H1 (cell line): ENCODE results near the gene A3GALT2. TPM values are rescaled to one million over a fixed set of nuclear protein-coding genes. Genes with fewer than 3 reads are reported as not detected.

Experiments
- CTCF ChIA-PET: fragments of 300-600 bp; sonication (Branson Sonifier 250); formaldehyde crosslinking; loops from one replicate; lab custom pipeline; 2021; ENCODE audit not compliant: partially characterized antibody; lab: Charles Lee
- POLR2A ChIA-PET: fragments of 300-600 bp; sonication (Branson Sonifier 250); formaldehyde crosslinking; loops from one replicate; lab custom pipeline; 2021; ENCODE audit warnings: inconsistent platforms; ENCODE audit not compliant: partially characterized antibody; lab: Charles Lee
- DNase-seq, 2 experiments: peaks; one replicate each; pipeline versions ENCODE4 v3.0.0 to v3.0.0-alpha.2; 2010 to 2022; ENCODE audit warnings: low spot score in 2 of 2, low read depth in 1 of 2, mixed read lengths in 1 of 2
- FAIRE-seq: peaks from 2 replicates; lab custom pipeline; 2011; peaks lifted over from hg19 to GRCh38; lab: Jason Lieb, UNC
- H2AFZ ChIP-seq: 2 replicates; pipeline ENCODE4 v1.8.1; 2012; ENCODE audit warnings: low read length, inconsistent platforms
- H2AK5ac ChIP-seq: 2 replicates; pipeline ENCODE4 v1.6.1; 2013; ENCODE audit warnings: low read depth, low read length
- H2BK120ac ChIP-seq: replicated peaks from 2 replicates; pipeline ENCODE3; 2013; ENCODE audit warnings: low read depth, low read length, inconsistent platforms
- H2BK12ac ChIP-seq: 2 replicates; pipeline ENCODE4 v1.6.1; 2013; ENCODE audit warnings: low read depth, low read length
- H2BK15ac ChIP-seq: 2 replicates; pipeline ENCODE4 v1.6.1; 2013; ENCODE audit warnings: low read length
- H2BK20ac ChIP-seq: 2 replicates; pipeline ENCODE4 v1.6.1; 2013; ENCODE audit warnings: low read length
- H2BK5ac ChIP-seq: 2 replicates; pipeline ENCODE4 v1.6.1; 2013; ENCODE audit warnings: low read depth, low read length
- H3K14ac ChIP-seq: 2 replicates; pipeline ENCODE4 v1.6.1; 2013; ENCODE audit warnings: inconsistent platforms; ENCODE audit not compliant: insufficient read length
- H3K18ac ChIP-seq: 2 replicates; pipeline ENCODE4 v1.6.1; 2013; ENCODE audit warnings: low read length; ENCODE audit errors: extremely low read depth
- H3K23ac ChIP-seq: 2 replicates; pipeline ENCODE4 v1.6.1; 2013; ENCODE audit warnings: inconsistent platforms; ENCODE audit not compliant: insufficient read length
- H3K23me2 ChIP-seq: 2 replicates; pipeline ENCODE4 v1.6.1; 2013; ENCODE audit warnings: low read depth, low read length
- H3K27ac ChIP-seq: 2 replicates; pipeline ENCODE4 v1.6.1; 2011; ENCODE audit warnings: low read depth, low read length, inconsistent platforms
- H3K27me3 ChIP-seq, 4 experiments: replicated peaks in 1 of 4; 1 replicate in 1 of 4; 2 replicates in 3 of 4; pipeline versions ENCODE4 v1.6.1 to v1.8.1; 2011 to 2013; ENCODE audit warnings: low read length in 3 of 4, mild to moderate bottlenecking in 3 of 4, inconsistent platforms in 2 of 4, mixed read lengths in 2 of 4, moderate library complexity in 1 of 4; ENCODE audit not compliant: control insufficient read depth in 3 of 4, insufficient read depth in 3 of 4; ENCODE audit errors: extremely low read depth in 1 of 4
- H3K36me3 ChIP-seq, 4 experiments: 2 replicates each; pipeline versions ENCODE4 v1.6.1 to v1.8.1; 2011 to 2013; ENCODE audit warnings: mild to moderate bottlenecking in 4 of 4, low read length in 3 of 4, moderate library complexity in 2 of 4, control low read depth in 1 of 4, inconsistent platforms in 1 of 4; ENCODE audit not compliant: insufficient read depth in 4 of 4, control insufficient read depth in 2 of 4
- H3K4ac ChIP-seq: replicated peaks from 2 replicates; pipeline ENCODE3; 2013; ENCODE audit warnings: low read length, low read depth, mixed read lengths, inconsistent platforms; ENCODE audit not compliant: insufficient read length
- H3K4me1 ChIP-seq, 4 experiments: replicated peaks in 1 of 4; 1 replicate in 1 of 4; 2 replicates in 3 of 4; pipeline versions ENCODE4 v1.6.1 to v1.8.1; 2011 to 2013; ENCODE audit warnings: low read length in 3 of 4, inconsistent platforms in 2 of 4, mixed read lengths in 1 of 4; ENCODE audit not compliant: insufficient read depth in 4 of 4, control insufficient read depth in 3 of 4
- H3K4me2 ChIP-seq, 2 experiments: 2 replicates each; pipeline versions ENCODE4 v1.6.1 to v1.8.1; 2011 to 2013; ENCODE audit warnings: low read depth in 2 of 2, low read length in 2 of 2, control low read depth in 1 of 2, inconsistent platforms in 1 of 2, mild to moderate bottlenecking in 1 of 2; ENCODE audit not compliant: insufficient read depth in 1 of 2
- H3K4me3 ChIP-seq, 4 experiments: fragments of 200-600, 300-600 bp in 1 of 4; sonication (generic), shearing (Covaris generic), sonication (Bioruptor Twin) in 1 of 4; 2 replicates each; pipeline versions ENCODE4 v1.5.1 to v1.8.1; 2011 to 2016; ENCODE audit warnings: low read length in 4 of 4, low read depth in 3 of 4, control low read depth in 2 of 4, inconsistent platforms in 2 of 4, mild to moderate bottlenecking in 2 of 4, mixed read lengths in 1 of 4, moderate library complexity in 1 of 4; ENCODE audit not compliant: insufficient read depth in 2 of 4; ENCODE audit errors: extremely low read depth in 1 of 4
- H3K56ac ChIP-seq: replicated peaks from 2 replicates; pipeline ENCODE3; 2013; ENCODE audit warnings: low read depth, mild to moderate bottlenecking, mixed read lengths, low read length, inconsistent platforms; ENCODE audit not compliant: insufficient read length
- H3K79me1 ChIP-seq: 2 replicates; pipeline ENCODE4 v1.6.1; 2013; ENCODE audit warnings: low read depth, low read length, control low read depth
- H3K79me2 ChIP-seq, 2 experiments: 2 replicates each; pipeline versions ENCODE4 v1.6.1 to v1.8.1; 2012 to 2013; ENCODE audit warnings: low read length in 2 of 2, mild to moderate bottlenecking in 2 of 2, inconsistent platforms in 1 of 2; ENCODE audit not compliant: insufficient read depth in 2 of 2, control insufficient read depth in 1 of 2
- H3K9ac ChIP-seq, 4 experiments: replicated peaks in 1 of 4; 1 replicate in 1 of 4; 2 replicates in 3 of 4; pipeline versions ENCODE4 v1.6.1 to v1.8.1; 2011 to 2013; ENCODE audit warnings: low read depth in 3 of 4, low read length in 3 of 4, control low read depth in 2 of 4, mild to moderate bottlenecking in 2 of 4, moderate library complexity in 2 of 4, inconsistent platforms in 1 of 4; ENCODE audit errors: extremely low read depth in 1 of 4
- H3K9me3 ChIP-seq, 2 experiments: 2 replicates each; pipeline versions ENCODE4 v1.6.1 to v1.8.1; 2012 to 2013; ENCODE audit warnings: mild to moderate bottlenecking in 2 of 2, moderate library complexity in 2 of 2, control low read depth in 1 of 2, inconsistent platforms in 1 of 2, low read depth in 1 of 2, low read length in 1 of 2, mixed read lengths in 1 of 2; ENCODE audit not compliant: insufficient read depth in 2 of 2
- H4K20me1 ChIP-seq, 2 experiments: replicated peaks in 1 of 2; 2 replicates each; pipeline versions ENCODE3 to v1.8.1; 2011 to 2013; ENCODE audit warnings: inconsistent platforms in 2 of 2, low read length in 2 of 2, mild to moderate bottlenecking in 1 of 2; ENCODE audit not compliant: insufficient read depth in 2 of 2, control insufficient read depth in 1 of 2
- H4K5ac ChIP-seq: 2 replicates; pipeline ENCODE4 v1.6.1; 2013; ENCODE audit warnings: low read length, low read depth, mixed read lengths, inconsistent platforms; ENCODE audit not compliant: insufficient read length
- H4K8ac ChIP-seq: 2 replicates; pipeline ENCODE4 v1.8.0; 2013; ENCODE audit warnings: mild to moderate bottlenecking, moderate library complexity, low read length, inconsistent platforms; ENCODE audit not compliant: insufficient read depth; ENCODE audit errors: extremely low read depth
- H4K91ac ChIP-seq: replicated peaks from 2 replicates; pipeline ENCODE3; 2013; ENCODE audit warnings: low read length, mixed read lengths, inconsistent platforms; ENCODE audit not compliant: insufficient read length
- CTBP2 ChIP-seq: IDR thresholded peaks from 2 replicates; pipeline ENCODE4 v1.7.0; 2011; ENCODE audit warnings: borderline replicate concordance, mild to moderate bottlenecking, moderate library complexity, mixed read lengths, low read length; ENCODE audit not compliant: insufficient read depth, insufficient read length
- JUN ChIP-seq: IDR thresholded peaks from 2 replicates; pipeline ENCODE4 v1.6.1; 2011; ENCODE audit warnings: low read depth, mild to moderate bottlenecking, improper control_type of control experiment, low read length
- SAP30 ChIP-seq: fragments of 300-600 bp; sonication (generic); IDR thresholded peaks from 2 replicates; pipeline ENCODE4 v1.7.1; 2012; ENCODE audit warnings: low read length, moderate library complexity, mild to moderate bottlenecking, inconsistent platforms; ENCODE audit not compliant: insufficient read depth, insufficient replicate concordance
- SIX5 ChIP-seq: IDR thresholded peaks from 2 replicates; pipeline ENCODE4 v1.6.1; 2011; ENCODE audit warnings: mild to moderate bottlenecking, low read depth, low read length
- SP4 ChIP-seq: IDR thresholded peaks from 2 replicates; pipeline ENCODE4 v1.6.1; 2012; ENCODE audit warnings: low read length, inconsistent platforms
- YY1 ChIP-seq: IDR thresholded peaks from 2 replicates; pipeline ENCODE4 v1.6.1; 2011; ENCODE audit warnings: low read depth, mild to moderate bottlenecking, low read length
- WGBS, 2 experiments: shearing (Covaris generic) in 1 of 2; methylation state at CpG; one replicate each; pipeline versions ENCODE4 v1.1.6 to v1.1.7; 2013 to 2015; ENCODE audit warnings: low lambda C conversion rate in 2 of 2, mixed read lengths in 2 of 2, inconsistent platforms in 1 of 2, low coverage in 1 of 2, missing lambda C conversion rate in 1 of 2; ENCODE audit not compliant: insufficient replicate concordance in 2 of 2, insufficient coverage in 1 of 2, insufficient read length in 1 of 2; ENCODE audit errors: extremely low coverage in 1 of 2, missing lambda C conversion rate in 1 of 2; 5-methylcytosine and 5-hydroxymethylcytosine counted together
- polyA plus RNA-seq, 7 experiments: library from polyadenylated mRNA; depleted of rRNA in 3 of 7; stranded (reverse) in 5 of 7; unstranded in 2 of 7; fragments of >200 nt in 5 of 7; fragments of 200-250 nt in 2 of 7; gene quantifications; 1 replicate in 5 of 7; 2 replicates in 1 of 7; 4 replicates in 1 of 7; pipeline versions ENCODE4 v1.2.1 to v1.2.3, GENCODE V29; 2011 to 2013; ENCODE audit warnings: missing spikeins in 2 of 7, mixed read lengths in 2 of 7
- total RNA-seq: library from RNA; stranded (reverse); fragmentation: NEBNext Ultra II Directional; extraction: Animal tissue kit (Norgen Biotek cat#: 25700); gene quantifications from 2 replicates; pipeline ENCODE4 v1.2.1, GENCODE V29; 2021
- TF ChIP-seq, protein P1 (sequence below): IDR thresholded peaks from 2 replicates; pipeline ENCODE4 v1.6.1; 2012; ENCODE audit warnings: inconsistent platforms
- TF ChIP-seq, protein P2 (sequence below): IDR thresholded peaks from 2 replicates; pipeline ENCODE4 v1.6.1; 2011; ENCODE audit warnings: low read depth, mild to moderate bottlenecking, low read length; ENCODE audit not compliant: insufficient read depth

Gene A3GALT2
- total and polyA plus RNA-seq, 2 of the 8 experiments (the other 6 are each of a cell fraction or from before 2014, with no cell fraction given) = not detected

DNA sequence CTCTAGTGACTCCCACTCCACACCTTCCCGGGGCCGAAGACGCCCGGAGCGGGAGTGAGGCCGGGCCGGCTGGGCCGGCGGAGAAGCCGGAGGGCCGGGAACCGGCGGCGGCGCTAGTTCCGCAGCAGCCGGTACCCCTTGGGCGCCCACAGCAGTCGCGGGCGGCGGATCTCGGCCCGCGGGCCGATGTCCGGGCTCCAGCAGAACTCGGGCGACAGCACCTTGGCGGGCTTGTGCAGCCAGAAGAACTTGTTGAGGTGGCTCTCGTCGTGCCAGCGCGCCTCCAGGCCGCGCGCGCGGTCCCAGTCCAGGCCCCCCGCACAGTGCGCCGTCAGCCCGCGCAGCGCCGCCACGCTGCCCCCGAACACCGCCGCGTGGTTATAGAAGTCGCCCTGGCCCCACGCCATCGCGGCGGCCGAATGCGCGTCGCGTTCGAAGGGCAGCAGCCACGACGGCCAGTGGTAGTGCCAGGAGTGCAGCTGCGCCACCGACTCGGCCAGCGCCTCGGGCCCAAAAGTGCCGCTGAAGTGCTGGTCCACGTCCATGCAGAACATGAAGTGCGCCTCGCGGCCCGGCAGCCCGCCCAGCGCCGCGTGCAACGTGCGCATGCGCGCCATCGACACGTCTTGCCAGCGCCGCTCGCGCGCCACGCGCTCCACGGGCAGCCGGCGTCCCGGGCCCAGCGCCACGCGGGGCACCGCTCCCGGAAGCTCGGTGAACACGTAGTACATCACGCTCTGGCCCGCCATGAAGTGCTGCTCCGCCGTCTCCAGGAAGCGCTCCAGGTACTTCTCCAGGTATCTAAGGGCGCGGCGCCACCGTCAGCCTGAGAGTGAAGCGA, 14.0 kb downstream of the A3GALT2 start:
- no peak overlapping the region for H3K9ac ChIP-seq
- H3K79me2 ChIP-seq = no peaks in the 10 kb centered on the region
- no peak for TF ChIP-seq JUN
- no peak for TF ChIP-seq CTBP2
- TF ChIP-seq SAP30 = no peak
- TF ChIP-seq, protein P1, sequence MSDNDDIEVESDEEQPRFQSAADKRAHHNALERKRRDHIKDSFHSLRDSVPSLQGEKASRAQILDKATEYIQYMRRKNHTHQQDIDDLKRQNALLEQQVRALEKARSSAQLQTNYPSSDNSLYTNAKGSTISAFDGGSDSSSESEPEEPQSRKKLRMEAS = peak; percentile 94
- no peak for TF ChIP-seq SIX5
- TF ChIP-seq SP4 = no peak
- TF ChIP-seq, protein P2, sequence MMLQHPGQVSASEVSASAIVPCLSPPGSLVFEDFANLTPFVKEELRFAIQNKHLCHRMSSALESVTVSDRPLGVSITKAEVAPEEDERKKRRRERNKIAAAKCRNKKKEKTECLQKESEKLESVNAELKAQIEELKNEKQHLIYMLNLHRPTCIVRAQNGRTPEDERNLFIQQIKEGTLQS = no peak
- TF ChIP-seq YY1 = no peak

More for the DNA sequence above, 14.0 kb downstream of the A3GALT2 start:
- Histone ChIP-seq H3K14ac (no peak overlapping the region), H3K4me2 (peak overlapping the region; percentile 58 to 65), H3K4me1 (peaks cover 0 to 9% (median 3%) of the 10 kb centered on the region in 4 experiments; a peak in 5 of 7 replicates), H2AFZ (peak overlapping the region; percentile 81; the same call in 1 of the 2 replicates), H2BK5ac (no peak overlapping the region; the same call in 1 of the 2 replicates), H3K23me2 (peaks cover 7% of the 10 kb centered on the region; the same call in 1 of the 2 replicates), H3K9me3 (peaks cover 2 to 14% of the 10 kb centered on the region in 2 experiments; a peak in 1 of 4 replicates), H3K4ac (no peak overlapping the region), H3K36me3 (peaks cover 0 to 4% (median 0%) of the 10 kb centered on the region in 4 experiments; a peak in 2 of 8 replicates), H3K23ac (no peak overlapping the region), H3K4me3 (peak overlapping the region; percentile 7 to 55 (median 18); a peak in 6 of 8 replicates), H2BK12ac (peak overlapping the region; percentile 87; the same call in 1 of the 2 replicates), H3K56ac (no peak overlapping the region), H4K5ac (no peak overlapping the region), H3K18ac (no peak overlapping the region), H4K91ac (peak overlapping the region; percentile 74), H2BK15ac (peak overlapping the region; percentile 46; the same call in 1 of the 2 replicates), H2AK5ac (no peak overlapping the region), H2BK120ac (no peak overlapping the region), H3K27ac (no peak overlapping the region), H4K20me1 (no peaks in the 10 kb centered on the region), H4K8ac (peak overlapping the region; percentile 85), H3K79me1 (no peaks in the 10 kb centered on the region), H3K27me3 (peaks cover 11 to 23% (median 21%) of the 10 kb centered on the region in 4 experiments), H2BK20ac (no peak overlapping the region)
- 40% methylated on average over 101 of the region's 113 CpGs; no CpG with 5 or more reads in 1 of the 2 experiments for WGBS, 2 experiments
- FAIRE-seq = no peak
- peak in 1 of 2 experiments; percentile 67 for DNase-seq
- ChIA-PET CTCF (interaction anchor here (1.0 to 3.9 kb wide), 11 partner anchors 10 to 306 kb away, joined by 3 to 31 read pairs (median 4); no protein-coding TSS in a partner anchor), POLR2A (no interaction called here)
